Peyer's patch (tissue), 4 donors: ENCODE measurements around the gene ATG16L2. TPM values are rescaled to one million over a fixed set of nuclear protein-coding genes. Genes with fewer than 3 reads are reported as not detected.

Experiments
- DNase-seq, 3 donors: peaks; one replicate each; pipeline ENCODE4 v3.0.0-alpha.2; 2017 to 2019
- H3K27ac ChIP-seq, 4 donors: fragments of 200-600 bp; sonication (generic); one replicate each; pipeline ENCODE4 v1.5.1; 2016 to 2019
- H3K27me3 ChIP-seq, 2 donors: fragments of 200-600 bp; sonication (generic); one replicate each; pipeline ENCODE4 v1.5.1; 2019
- H3K36me3 ChIP-seq, 3 donors: fragments of 200-600 bp; sonication (generic); one replicate each; pipeline ENCODE4 v1.5.1; 2016 to 2019
- H3K4me1 ChIP-seq, 4 donors: fragments of 200-600 bp; sonication (generic); one replicate each; pipeline ENCODE4 v1.5.1; 2016 to 2019
- H3K4me3 ChIP-seq, 4 donors: fragments of 200-600 bp; sonication (generic); 1 replicate in 3 of 4; 2 replicates in 1 of 4; pipeline ENCODE4 v1.5.1; 2016 to 2019; ENCODE audit warnings: mild to moderate bottlenecking in 1 of 4
- H3K9me3 ChIP-seq, 4 donors: fragments of 200-600 bp; sonication (generic); one replicate each; pipeline ENCODE4 v1.5.1; 2016 to 2019; ENCODE audit warnings: mild to moderate bottlenecking in 1 of 4
- CTCF ChIP-seq, 6 experiments: fragments of 450-650 bp in 4 of 6; fragments of 200-600 bp in 2 of 6; sonication (generic) in 1 of 6; IDR thresholded peaks; one replicate each; pipeline ENCODE4 v1.5.1; 2017 to 2019; ENCODE audit warnings: antibody characterized with exemption in 6 of 6, mild to moderate bottlenecking in 3 of 6, moderate library complexity in 1 of 6
- POLR2A ChIP-seq, 2 donors: fragments of 450-650 bp; IDR thresholded peaks; one replicate each; pipeline ENCODE4 v1.5.1; 2017; ENCODE audit warnings: antibody characterized with exemption in 2 of 2, mild to moderate bottlenecking in 2 of 2, moderate library complexity in 2 of 2
- total RNA-seq, 4 donors: library from RNA; depleted of rRNA; stranded (reverse); fragments of >200 nt; gene quantifications; one replicate each; pipeline ENCODE4 v1.1.0, GENCODE V29; 2016

Gene ATG16L2
- total RNA-seq, 4 donors from 2014 or later, result 39.9 to 226 (median 65.0) TPM

DNA sequence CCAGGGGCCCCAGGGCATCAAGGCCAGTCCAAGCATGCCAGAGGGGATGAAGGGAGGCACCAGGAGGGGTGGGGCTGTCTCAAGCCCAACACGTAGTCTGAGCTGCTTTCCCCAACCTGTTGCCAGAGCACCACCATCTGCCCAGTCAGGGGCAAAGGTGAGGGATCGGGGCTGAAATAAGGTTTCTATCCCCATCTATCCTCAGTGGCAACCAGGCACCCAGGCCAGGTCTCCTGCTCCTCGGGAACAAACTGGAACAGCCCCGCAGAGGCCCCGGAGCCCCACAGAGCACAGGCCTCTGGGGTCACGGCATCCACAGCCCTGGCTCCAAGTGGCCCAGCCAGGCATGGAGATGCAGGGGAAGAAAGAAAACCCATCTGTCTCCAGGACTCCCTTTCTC is 39.7 kb upstream of the ATG16L2 start:
- Histone ChIP-seq H3K36me3 (no peaks in the 10 kb centered on the region), H3K4me3 (no peak overlapping the region), H3K27me3 (no peaks in the 10 kb centered on the region), H3K4me1 (peaks cover 0 to 58% (median 6%) of the 10 kb centered on the region in 4 donors), H3K27ac (no peak overlapping the region), H3K9me3 (no peaks in the 10 kb centered on the region)
- DNase-seq, result no peak
- TF ChIP-seq CTCF (IDR thresholded peaks at IDR 0.05), result no peak
- no peak for TF ChIP-seq POLR2A (IDR thresholded peaks at IDR 0.05)

DNA sequence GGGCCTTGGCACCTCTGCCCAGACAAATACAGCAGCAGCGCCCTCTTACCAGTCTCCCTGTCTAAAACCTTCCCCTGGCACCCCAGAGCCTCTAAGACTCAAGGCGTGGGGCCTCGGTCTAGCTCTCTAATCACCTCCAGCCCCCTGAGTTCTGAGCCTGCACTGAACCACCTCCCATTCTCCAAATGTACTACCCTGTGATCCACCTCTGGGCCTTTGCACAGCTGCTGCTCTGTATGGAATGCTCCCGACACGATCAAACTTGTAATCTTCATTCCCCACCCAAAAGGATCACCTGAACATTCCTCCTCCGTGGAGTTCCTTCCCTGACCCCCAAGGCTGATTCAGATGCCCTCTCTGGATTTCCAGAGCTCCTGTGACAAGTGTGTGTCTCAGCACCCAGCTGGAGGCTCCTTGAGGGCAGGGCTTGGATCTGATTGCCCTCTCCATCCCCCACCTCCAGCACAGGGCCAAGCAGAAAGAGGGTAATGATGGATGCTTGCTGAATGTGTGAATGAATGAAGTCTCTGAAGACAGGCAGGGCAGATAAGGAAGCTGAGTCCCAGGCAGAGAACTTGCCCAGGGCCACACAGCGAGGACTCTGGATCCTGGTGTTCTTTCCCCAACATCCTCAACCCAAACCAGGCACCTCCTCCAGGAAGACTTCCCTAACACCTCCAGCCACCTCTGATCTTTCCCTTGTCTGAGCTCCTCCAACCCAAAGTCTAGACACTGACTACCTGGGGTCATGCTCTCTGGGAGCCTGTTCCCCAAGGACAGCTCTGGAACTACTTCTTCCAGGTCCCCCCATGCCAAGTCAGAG is 38.7 kb upstream of the ATG16L2 start:
- peaks cover 1 to 68% (median 10%) of the 10 kb centered on the region in 4 donors for H3K4me1 ChIP-seq
- DNase-seq, result no peak
- no peak overlapping the region for H3K4me3 ChIP-seq
- no peaks in the 10 kb centered on the region for H3K36me3 ChIP-seq
- H3K9me3 ChIP-seq, result no peaks in the 10 kb centered on the region
- peak overlapping the region in 1 of 4 donors; percentile 89 for H3K27ac ChIP-seq
- TF ChIP-seq POLR2A (IDR thresholded peaks at IDR 0.05) (no peak), CTCF (IDR thresholded peaks at IDR 0.05) (no peak)
- no peaks in the 10 kb centered on the region for H3K27me3 ChIP-seq

- Histone ChIP-seq H3K4me1 (peaks cover 2 to 69% (median 17%) of the 10 kb centered on the region in 4 donors), H3K4me3 (no peak overlapping the region), H3K27me3 (no peaks in the 10 kb centered on the region), H3K36me3 (no peaks in the 10 kb centered on the region), H3K27ac (peak overlapping the region in 1 of 4 donors; percentile 89), H3K9me3 (no peaks in the 10 kb centered on the region)
- TF ChIP-seq POLR2A (IDR thresholded peaks at IDR 0.05) (no peak), CTCF (IDR thresholded peaks at IDR 0.05) (no peak)
- DNase-seq, result no peak
These were observed 37.9 kb upstream of the ATG16L2 start for GRCh38 chr11:72776117-72776843.

DNA sequence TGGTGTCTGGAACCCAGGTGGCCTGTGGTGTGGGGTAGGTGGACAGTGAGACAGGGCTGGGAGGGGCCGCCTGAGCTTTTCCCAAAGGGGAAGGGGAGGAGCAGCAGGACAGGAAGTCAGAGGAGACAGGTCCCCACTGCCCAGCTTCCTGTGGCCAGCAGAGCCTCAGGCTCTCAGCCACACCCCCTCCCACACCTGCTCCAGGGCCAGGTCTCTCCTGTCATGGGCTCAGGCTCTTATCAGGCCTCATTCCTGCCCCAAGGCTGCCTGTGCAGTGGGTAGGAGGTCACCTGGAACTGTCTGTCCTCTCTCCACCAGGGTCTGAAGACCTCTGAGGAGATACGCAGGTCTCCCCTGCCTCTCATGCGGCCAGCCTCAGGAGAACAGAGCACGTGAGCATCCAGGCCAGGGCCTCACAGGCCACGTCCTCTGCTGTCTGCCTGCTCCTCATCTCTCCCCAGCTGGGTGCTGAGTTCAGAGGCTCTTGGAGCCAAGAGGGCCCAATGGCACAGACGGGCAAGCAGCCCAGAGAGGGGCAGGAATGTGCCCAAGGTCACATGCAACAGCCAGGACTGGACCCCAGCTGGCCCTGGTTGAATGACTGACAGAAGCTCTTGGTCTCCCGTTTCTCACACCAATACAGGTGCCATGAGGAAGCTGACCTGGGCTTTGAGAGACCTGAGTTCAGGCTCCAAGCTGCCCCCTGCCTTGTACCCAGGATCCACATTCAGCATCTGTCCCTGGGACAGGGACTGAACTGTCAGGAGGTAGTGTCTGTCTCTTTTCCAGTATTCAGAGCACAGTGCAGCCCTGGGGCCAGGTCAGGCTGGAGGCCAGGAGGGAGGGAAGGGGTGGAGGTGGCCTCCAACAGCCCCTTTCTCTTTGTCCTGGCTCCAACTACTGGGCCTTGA is 37.1 kb upstream of the ATG16L2 start:
- H3K9me3 ChIP-seq, result no peaks in the 10 kb centered on the region
- no peak overlapping the region for H3K4me3 ChIP-seq
- H3K27me3 ChIP-seq, result no peaks in the 10 kb centered on the region
- no peak for TF ChIP-seq POLR2A (IDR thresholded peaks at IDR 0.05)
- TF ChIP-seq CTCF (IDR thresholded peaks at IDR 0.05), result no peak
- no peaks in the 10 kb centered on the region for H3K36me3 ChIP-seq
- no peak for DNase-seq
- peaks cover 2 to 67% (median 20%) of the 10 kb centered on the region in 4 donors for H3K4me1 ChIP-seq
- peak overlapping the region; percentile 12 to 89 (median 36) for H3K27ac ChIP-seq

DNA sequence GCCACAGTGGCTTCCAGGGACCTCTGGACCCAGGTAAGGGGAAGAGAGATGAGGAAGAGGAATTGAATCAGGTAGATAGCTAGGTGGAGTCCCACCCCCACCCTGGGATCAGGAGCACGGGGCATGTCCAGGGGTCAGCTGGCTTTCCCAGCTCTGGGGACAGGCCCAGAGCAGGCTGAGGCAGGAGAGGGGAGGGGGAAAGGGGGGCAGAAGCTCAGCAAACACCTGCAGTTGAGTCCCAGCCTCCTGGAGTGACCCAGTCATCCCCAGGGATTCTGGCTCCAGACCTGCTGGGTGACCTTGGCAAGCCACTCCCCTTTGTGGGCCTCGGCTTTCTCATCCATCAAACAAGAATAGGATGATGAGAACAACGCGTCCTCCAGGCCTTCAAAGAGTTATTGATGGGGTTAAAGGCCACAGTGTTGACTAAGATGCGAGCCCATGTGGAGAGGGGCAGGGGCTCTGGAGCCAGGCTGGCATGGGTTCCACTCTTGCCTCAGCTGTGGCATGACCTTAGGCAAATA is 36.4 kb upstream of the ATG16L2 start:
- Histone ChIP-seq H3K4me1 (peaks cover 2 to 71% (median 25%) of the 10 kb centered on the region in 4 donors), H3K9me3 (no peaks in the 10 kb centered on the region), H3K4me3 (no peak overlapping the region)

More for the DNA sequence above, 36.4 kb upstream of the ATG16L2 start:
- Histone ChIP-seq H3K27me3 (no peaks in the 10 kb centered on the region), H3K27ac (peak overlapping the region; percentile 12 to 89 (median 36)), H3K36me3 (no peaks in the 10 kb centered on the region)
- peak in 1 of 2 donors; percentile 5 for TF ChIP-seq POLR2A (IDR thresholded peaks at IDR 0.05)
- no peak for TF ChIP-seq CTCF (IDR thresholded peaks at IDR 0.05)
- peak in 1 of 3 donors; percentile 64 for DNase-seq
